ENCODE results near the gene TMEM130.
"Not testable (repeated sequence)": the region's sequence is repeated elsewhere in the genome, so short reads cannot be mapped to it uniquely, and the experiment has no call there.

The TMEM130 gene

GRCh38 chr7:98878365-98879197 is 8.8 kb upstream of the TMEM130 start, which contains the start of gene TRRAP:
Gene TRRAP (plus strand): TSS chr7:98878532. CDS start chr7:98881151, 2,619 bp downstream.
- no peak for DNase-seq (ENCODE audit: extremely low read depth, low read depth)
- TF ChIP-seq CTCF (IDR thresholded peaks at IDR 0.05; ENCODE audit: low read depth, low read length), result peak; percentile 60

- no peak for DNase-seq (ENCODE audit: extremely low read depth, low read depth)
- no peak; the same call in none of the 2 replicates for TF ChIP-seq CTCF (IDR thresholded peaks at IDR 0.05; ENCODE audit: low read depth, low read length)
Measured at GRCh38 chr7:98877692-98878364, 8.0 kb upstream of the TMEM130 start.

GRCh38 chr7:98877146-98877545 is 7.3 kb upstream of the TMEM130 start:
- no peak for DNase-seq (ENCODE audit: extremely low read depth, low read depth)
- TF ChIP-seq CTCF (IDR thresholded peaks at IDR 0.05; ENCODE audit: low read depth, low read length), result no peak

- no peak for DNase-seq (ENCODE audit: extremely low read depth, low read depth)
- no peak for TF ChIP-seq CTCF (IDR thresholded peaks at IDR 0.05; ENCODE audit: low read depth, low read length)
Measured at GRCh38 chr7:98875501-98875900, 5.7 kb upstream of the TMEM130 start.

- DNase-seq (ENCODE audit: extremely low read depth, low read depth), result no peak
- TF ChIP-seq CTCF (IDR thresholded peaks at IDR 0.05; ENCODE audit: low read depth, low read length), result no peak
Measured at GRCh38 chr7:98874942-98875341, 5.1 kb upstream of the TMEM130 start.

- not testable (repeated sequence) for DNase-seq (ENCODE audit: extremely low read depth, low read depth)
Measured at GRCh38 chr7:98873610-98874009, 3.8 kb upstream of the TMEM130 start.

GRCh38 chr7:98872328-98872924 is 2.6 kb upstream of the TMEM130 start:
- DNase-seq (ENCODE audit: extremely low read depth, low read depth), result no peak
- TF ChIP-seq CTCF (IDR thresholded peaks at IDR 0.05; ENCODE audit: low read depth, low read length), result peak; percentile 15

Data from AG09319 (cell line).